ENCODE results near the gene OTOS. TPM values are rescaled to one million over a fixed set of nuclear protein-coding genes. Genes with fewer than 3 reads are reported as not detected.

OTOS gene
- total and polyA plus RNA-seq, 2 of the 13 experiments (the other 11 are each of a cell fraction or from before 2014, with no cell fraction given), result not detected

GRCh38 chr2:240136013-240136670 lies 4.3 kb downstream of the OTOS start, which contains the start of gene COPS9 (continued):
- TF ChIP-seq CREB3 (CRISPR knock-in tag; IDR thresholded peaks at IDR 0.05), result no peak
- peak; percentile 94 for TF ChIP-seq ZFX (CRISPR knock-in tag; IDR thresholded peaks at IDR 0.05; ENCODE audit: low read depth)
- no peak for TF ChIP-seq CEBPG (CRISPR knock-in tag; IDR thresholded peaks at IDR 0.05)
- no peak for TF ChIP-seq ZNF652 (CRISPR knock-in tag; IDR thresholded peaks at IDR 0.05; ENCODE audit: borderline replicate concordance, low read depth)
- TF ChIP-seq SMARCC2 (IDR thresholded peaks at IDR 0.05), result no peak
- TF ChIP-seq ZNF749 (CRISPR knock-in tag; IDR thresholded peaks at IDR 0.05; ENCODE audit: borderline replicate concordance), result peak; percentile 69; the same call in 1 of the 2 replicates
- no peak for TF ChIP-seq PPARG (CRISPR knock-in tag; conservative IDR thresholded peaks at IDR 0.05)
- no peak for TF ChIP-seq TRAFD1 (CRISPR knock-in tag; IDR thresholded peaks at IDR 0.05; ENCODE audit: borderline replicate concordance)
- no peak for TF ChIP-seq PRDM4 (CRISPR knock-in tag; IDR thresholded peaks at IDR 0.05; ENCODE audit: borderline replicate concordance)
- TF ChIP-seq ZNF776 (CRISPR knock-in tag; IDR thresholded peaks at IDR 0.05), result peak; percentile 99
- TF ChIP-seq ATRX (CRISPR knock-in tag; IDR thresholded peaks at IDR 0.05; ENCODE audit: borderline replicate concordance), result no peak
- TF ChIP-seq TEAD3 (CRISPR knock-in tag; optimal IDR thresholded peaks at IDR 0.05; ENCODE audit: borderline replicate concordance), result peak; percentile 15
- TF ChIP-seq TBX3 (IDR thresholded peaks at IDR 0.05; ENCODE audit: borderline replicate concordance), result no peak
- no peak for TF ChIP-seq LRRFIP1 (CRISPR knock-in tag; conservative IDR thresholded peaks at IDR 0.05)
- TF ChIP-seq HES4 (CRISPR knock-in tag; IDR thresholded peaks at IDR 0.05; ENCODE audit: borderline replicate concordance), result peak; percentile 58; the same call in 1 of the 2 replicates
- TF ChIP-seq FLYWCH1 (CRISPR knock-in tag; IDR thresholded peaks at IDR 0.05), result no peak
- no peak for TF ChIP-seq PLRG1 (conservative IDR thresholded peaks at IDR 0.05)
- no peak for TF ChIP-seq ZEB1 (IDR thresholded peaks at IDR 0.05; ENCODE audit: insufficient replicate concordance, low read depth)
- TF ChIP-seq KLF9 (CRISPR knock-in tag; IDR thresholded peaks at IDR 0.05; ENCODE audit: low read depth), result peak; percentile 28; the same call in 1 of the 2 replicates
- no peak for TF ChIP-seq SNAPC5 (CRISPR knock-in tag; IDR thresholded peaks at IDR 0.05; ENCODE audit: borderline replicate concordance)
